ENCODE results near the gene KIAA1328.

GRCh38 chr18:37055137-37055802 is 226.3 kb downstream of the KIAA1328 start:
- no peak for TF ChIP-seq TCF12 (IDR thresholded peaks at IDR 0.05; ENCODE audit: low read depth)
- TF ChIP-seq CREB1 (IDR thresholded peaks at IDR 0.05; ENCODE audit: low read depth): no peak
- TF ChIP-seq RAD21 (IDR thresholded peaks at IDR 0.05; ENCODE audit: low read depth): no peak
- TF ChIP-seq USF1 (IDR thresholded peaks at IDR 0.05): no peak
- TF ChIP-seq YY1 (IDR thresholded peaks at IDR 0.05; ENCODE audit: low read depth): no peak
- no peak for TF ChIP-seq ZBTB7A (IDR thresholded peaks at IDR 0.05; ENCODE audit: low read depth)
- no peak for TF ChIP-seq EP300 (IDR thresholded peaks at IDR 0.05; ENCODE audit: borderline replicate concordance)
- no peak for TF ChIP-seq REST (IDR thresholded peaks at IDR 0.05; ENCODE audit: low read depth)
- no peak for TF ChIP-seq EGR1 (IDR thresholded peaks at IDR 0.05)
- TF ChIP-seq, protein P1, sequence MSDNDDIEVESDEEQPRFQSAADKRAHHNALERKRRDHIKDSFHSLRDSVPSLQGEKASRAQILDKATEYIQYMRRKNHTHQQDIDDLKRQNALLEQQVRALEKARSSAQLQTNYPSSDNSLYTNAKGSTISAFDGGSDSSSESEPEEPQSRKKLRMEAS (IDR thresholded peaks at IDR 0.05): no peak
- no peak for TF ChIP-seq TEAD4 (IDR thresholded peaks at IDR 0.05)
- no peak for TF ChIP-seq TAF1 (IDR thresholded peaks at IDR 0.05; ENCODE audit: low read depth)
- TF ChIP-seq FOXM1 (IDR thresholded peaks at IDR 0.05; ENCODE audit: borderline replicate concordance, low read depth): no peak
